Lung (tissue), 12 donors: ENCODE measurements around the gene TYMP. TPM values are rescaled to one million over a fixed set of nuclear protein-coding genes. Genes with fewer than 3 reads are reported as not detected.

ENCODE experiments used
- ATAC-seq: fragments of 200-7000 bp; cut with Tn5 transposase; one replicate; pipeline ENCODE4 v1.9.1; 2020; ENCODE audit warnings: moderate number of reproducible peaks; ENCODE audit not compliant: insufficient read depth, low FRiP score
- DNase-seq, 3 donors: peaks; one replicate each; pipeline ENCODE4 v3.0.0-alpha.2; 2013 to 2017
- H3K27ac ChIP-seq, 2 donors: one replicate each; pipeline ENCODE4 v1.5.1; 2013; ENCODE audit warnings: mild to moderate bottlenecking in 2 of 2, moderate library complexity in 2 of 2, control low read depth in 1 of 2, inconsistent platforms in 1 of 2, low read depth in 1 of 2, low read length in 1 of 2
- H3K27me3 ChIP-seq, 3 donors: one replicate each; pipeline ENCODE4 v1.5.1; 2013; ENCODE audit warnings: low read length in 2 of 3; ENCODE audit not compliant: control insufficient read depth in 3 of 3, insufficient read depth in 3 of 3
- H3K36me3 ChIP-seq, 4 donors: one replicate each; pipeline ENCODE4 v1.5.1; 2013; ENCODE audit warnings: low read length in 4 of 4, mild to moderate bottlenecking in 1 of 4, moderate library complexity in 1 of 4; ENCODE audit not compliant: control insufficient read depth in 4 of 4, insufficient read depth in 4 of 4
- H3K4me1 ChIP-seq, 5 donors: one replicate each; pipeline ENCODE4 v1.5.1; 2013; ENCODE audit warnings: low read length in 5 of 5, mild to moderate bottlenecking in 2 of 5, moderate library complexity in 1 of 5; ENCODE audit not compliant: control insufficient read depth in 5 of 5, insufficient read depth in 5 of 5
- H3K4me3 ChIP-seq: one replicate; pipeline ENCODE4 v1.5.1; 2013; ENCODE audit warnings: mild to moderate bottlenecking, control low read depth, moderate library complexity
- H3K9ac ChIP-seq, 2 donors: one replicate each; pipeline ENCODE4 v1.5.1; 2013; ENCODE audit warnings: low read length in 2 of 2, control low read depth in 1 of 2; ENCODE audit not compliant: insufficient read depth in 1 of 2
- H3K9me3 ChIP-seq, 4 donors: one replicate each; pipeline ENCODE4 v1.5.1; 2013; ENCODE audit warnings: low read length in 3 of 4, mild to moderate bottlenecking in 1 of 4, moderate library complexity in 1 of 4; ENCODE audit not compliant: control insufficient read depth in 4 of 4, insufficient read depth in 3 of 4
- CTCF ChIP-seq: IDR thresholded peaks from 2 replicates; pipeline ENCODE4 v1.5.1; 2012; ENCODE audit warnings: mild to moderate bottlenecking; ENCODE audit errors: control extremely low read depth, extremely low read depth
- WGBS, 2 donors: extraction: QIAGEN DNeasy Blood & Tissue Kit; methylation state at CpG; one replicate each; pipeline ENCODE4 v1.1.7; 2013; 5-methylcytosine and 5-hydroxymethylcytosine counted together
- polyA plus RNA-seq, 2 donors: library from polyadenylated mRNA; stranded (reverse); fragments of 200-250 nt; gene quantifications; one replicate each; pipeline ENCODE4 v1.2.1, GENCODE V29; 2013
- total RNA-seq, 2 donors: library from RNA; depleted of rRNA in 1 of 2; stranded (reverse); fragments of >200 nt in 1 of 2; gene quantifications; one replicate each; pipeline ENCODE4 v1.2.1, GENCODE V29; 2014 to 2021
- donor health status: control.
- donor health status: control.
- donor health status: Bipolar disorder and iron deficiency.
- donor health status: healthy.
- donor health status: DM: yes; HTN: yes; CAD: no.

TYMP gene
- total and polyA plus RNA-seq, 4 donors = 52.7 to 641 (median 233) TPM

- no peaks in the 10 kb centered on the region for H3K36me3 ChIP-seq
- H3K4me1 ChIP-seq = peaks cover 0 to 11% (median 4%) of the 10 kb centered on the region in 5 donors
- no peaks in the 10 kb centered on the region for H3K9me3 ChIP-seq
- no peak overlapping the region for H3K9ac ChIP-seq
- ATAC-seq = no peak
- H3K4me3 ChIP-seq = no peak overlapping the region
- DNase-seq = no peak
- no peak overlapping the region for H3K27ac ChIP-seq
- 64 to 68% methylated on average over 11 of the region's 11 CpGs for WGBS, 2 donors
- H3K27me3 ChIP-seq = peaks cover 0 to 34% (median 20%) of the 10 kb centered on the region in 3 donors
- no peak for TF ChIP-seq CTCF
These were observed 50.1 kb downstream of the TYMP start for GRCh38 chr22:50479721-50480120.

GRCh38 chr22:50477923-50478322 lies 51.9 kb downstream of the TYMP start:
- no peak for DNase-seq

GRCh38 chr22:50476868-50477267 lies 52.9 kb downstream of the TYMP start:
- no peak for DNase-seq
- 79 to 88% methylated on average over 7 of the region's 7 CpGs for WGBS, 2 donors

More at GRCh38 chr22:50477923-50478322, 51.9 kb downstream of the TYMP start:
- peaks cover 8 to 23% (median 10%) of the 10 kb centered on the region in 5 donors for H3K4me1 ChIP-seq
- no peak for ATAC-seq
- peaks cover 0 to 28% (median 18%) of the 10 kb centered on the region in 3 donors for H3K27me3 ChIP-seq
- no peak for TF ChIP-seq CTCF
- H3K36me3 ChIP-seq = no peaks in the 10 kb centered on the region
- H3K27ac ChIP-seq = no peak overlapping the region
- no peak overlapping the region for H3K4me3 ChIP-seq
- no peaks in the 10 kb centered on the region for H3K9me3 ChIP-seq
- 91 to 93% methylated on average over 12 of the region's 12 CpGs for WGBS, 2 donors
- no peak overlapping the region for H3K9ac ChIP-seq

More at GRCh38 chr22:50476868-50477267, 52.9 kb downstream of the TYMP start:
- ATAC-seq = no peak
- peaks cover 0 to 23% (median 13%) of the 10 kb centered on the region in 3 donors for H3K27me3 ChIP-seq
- H3K9ac ChIP-seq = no peak overlapping the region
- peaks cover 0 to 2% (median 0%) of the 10 kb centered on the region in 4 donors for H3K36me3 ChIP-seq
- H3K27ac ChIP-seq = no peak overlapping the region
- no peak overlapping the region for H3K4me3 ChIP-seq
- TF ChIP-seq CTCF = no peak
- H3K9me3 ChIP-seq = no peaks in the 10 kb centered on the region
- peaks cover 8 to 21% (median 10%) of the 10 kb centered on the region in 5 donors for H3K4me1 ChIP-seq

Other genes with a start within 250 kb of the TYMP start
- gene PLXNB2, start 222.4 kb downstream of the TYMP start, total RNA-seq = 100 to 1,000 TPM; 212 to 310 TPM
- gene PLXNB2, start 222.4 kb downstream of the TYMP start, polyA plus RNA-seq = 100 to 1,000 TPM; 123 to 134 TPM
- gene DENND6B, start 203.0 kb downstream of the TYMP start, total RNA-seq = 10 to 100 TPM; 10.5 to 26.0 TPM
- gene DENND6B, start 203.0 kb downstream of the TYMP start, polyA plus RNA-seq = 10 to 100 TPM in 1 of 2 donors, 1 to 10 TPM in 1; 8.0 to 14.7 TPM
- gene PPP6R2, start 186.7 kb downstream of the TYMP start, total RNA-seq = 10 to 100 TPM; 48.1 to 70.0 TPM
- gene PPP6R2, start 186.7 kb downstream of the TYMP start, polyA plus RNA-seq = 10 to 100 TPM; 35.2 to 45.1 TPM
- 10 to 100 TPM; 30.1 to 76.9 TPM for gene SBF1, start 55.0 kb downstream of the TYMP start, total RNA-seq
- 10 to 100 TPM; 34.2 to 34.3 TPM for gene SBF1, start 55.0 kb downstream of the TYMP start, polyA plus RNA-seq
- 1 to 10 TPM in 1 of 2 donors, under 1 TPM in 1; 0.74 to 5.7 TPM for gene ADM2, start 48.5 kb downstream of the TYMP start, total RNA-seq
- gene ADM2, start 48.5 kb downstream of the TYMP start, polyA plus RNA-seq = 1 to 10 TPM; 2.2 to 3.1 TPM
- not detected for gene MIOX, start 43.2 kb downstream of the TYMP start, total RNA-seq
- under 1 TPM in 1 of 2 donors, not detected in 1; 0.08 TPM for gene MIOX, start 43.2 kb downstream of the TYMP start, polyA plus RNA-seq
- 10 to 100 TPM; 29.8 to 84.6 TPM for gene LMF2, start 22.3 kb downstream of the TYMP start, total RNA-seq
- gene LMF2, start 22.3 kb downstream of the TYMP start, polyA plus RNA-seq = 10 to 100 TPM; 47.8 to 53.0 TPM
- 10 to 100 TPM; 30.2 to 56.3 TPM for gene NCAPH2, start 21.8 kb downstream of the TYMP start, total RNA-seq
- 10 to 100 TPM; 27.8 to 64.4 TPM for gene NCAPH2, start 21.8 kb downstream of the TYMP start, polyA plus RNA-seq
- gene SCO2, start 4.4 kb downstream of the TYMP start, total RNA-seq = 1 to 10 TPM in 1 of 2 donors, under 1 TPM in 1; 0.37 to 9.1 TPM
- gene SCO2, start 4.4 kb downstream of the TYMP start, polyA plus RNA-seq = 1 to 10 TPM; 3.0 to 9.3 TPM
- 1 to 10 TPM in 1 of 2 donors, under 1 TPM in 1; 0.85 to 1.0 TPM for gene KLHDC7B, start 15.9 kb upstream of the TYMP start, total RNA-seq
- 1 to 10 TPM in 1 of 2 donors, under 1 TPM in 1; 0.39 to 1.6 TPM for gene KLHDC7B, start 15.9 kb upstream of the TYMP start, polyA plus RNA-seq
- gene SYCE3, start 32.9 kb upstream of the TYMP start, total RNA-seq = not detected
- gene SYCE3, start 32.9 kb upstream of the TYMP start, polyA plus RNA-seq = 1 to 10 TPM; 1.1 to 1.7 TPM
- 10 to 100 TPM in 1 of 2 donors, 1 to 10 TPM in 1; 5.7 to 21.2 TPM for gene CPT1B, start 48.4 kb upstream of the TYMP start, total RNA-seq
- 10 to 100 TPM; 11.8 to 14.5 TPM for gene CPT1B, start 48.4 kb upstream of the TYMP start, polyA plus RNA-seq
- gene CHKB, start 52.8 kb upstream of the TYMP start, total RNA-seq = 10 to 100 TPM; 59.4 to 87.3 TPM
- 100 to 1,000 TPM in 1 of 2 donors, 10 to 100 TPM in 1; 62.4 to 142 TPM for gene CHKB, start 52.8 kb upstream of the TYMP start, polyA plus RNA-seq
- gene MAPK8IP2, start 70.8 kb upstream of the TYMP start, total RNA-seq = 1 to 10 TPM; 1.2 to 2.7 TPM
- 1 to 10 TPM in 1 of 2 donors, under 1 TPM in 1; 0.91 to 1.1 TPM for gene MAPK8IP2, start 70.8 kb upstream of the TYMP start, polyA plus RNA-seq
- 10 to 100 TPM; 21.2 to 57.7 TPM for gene ARSA, start 98.1 kb upstream of the TYMP start, total RNA-seq
- gene ARSA, start 98.1 kb upstream of the TYMP start, polyA plus RNA-seq = 10 to 100 TPM; 34.7 to 46.3 TPM
- 10 to 100 TPM; 17.1 to 44.0 TPM for gene SHANK3, start 142.8 kb upstream of the TYMP start, total RNA-seq
- 10 to 100 TPM; 15.5 to 28.5 TPM for gene SHANK3, start 142.8 kb upstream of the TYMP start, polyA plus RNA-seq
- 1 to 10 TPM in 1 of 2 donors, under 1 TPM in 1; 0.26 to 1.1 TPM for gene ACR, start 208.2 kb upstream of the TYMP start, total RNA-seq
- gene ACR, start 208.2 kb upstream of the TYMP start, polyA plus RNA-seq = 1 to 10 TPM in 1 of 2 donors, under 1 TPM in 1; 0.44 to 3.3 TPM